ENCODE measurements around the gene PAX7. TPM values are rescaled to one million over a fixed set of nuclear protein-coding genes. Genes with fewer than 3 reads are reported as not detected.
"Not testable (repeated sequence)": the region's sequence is repeated elsewhere in the genome, so short reads cannot be mapped to it uniquely, and the experiment has no call there.

The PAX7 gene
- total RNA-seq, 1 donor from 2014 or later: 0.05 TPM

DNA sequence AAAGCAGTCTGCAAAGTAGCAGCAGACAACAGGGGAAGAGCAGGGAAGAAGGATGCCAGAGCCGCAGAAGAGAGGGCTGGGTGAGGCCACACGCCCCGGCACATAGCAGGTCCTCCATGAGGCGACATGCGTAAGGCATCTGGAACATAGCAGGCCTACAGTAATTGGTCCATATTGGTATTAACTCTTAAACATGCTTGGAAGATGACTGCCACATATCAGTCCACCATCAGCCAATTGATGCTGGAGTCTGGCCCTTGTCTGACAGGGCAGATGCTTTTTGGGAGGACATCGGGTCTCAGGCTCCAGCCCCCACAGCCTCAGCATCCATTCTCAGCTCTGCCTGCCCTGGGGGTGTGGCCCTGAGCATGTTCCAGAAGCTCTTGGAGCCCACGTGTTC is 135.1 kb downstream of the PAX7 start:
- Mint-ChIP-seq H3K9me3 (ENCODE audit: unreplicated experiment) (peaks cover 8% of the 10 kb centered on the region), H3K27me3 (ENCODE audit: low read depth, unreplicated experiment) (peaks cover 79% of the 10 kb centered on the region), H3K4me1 (ENCODE audit: low read depth, unreplicated experiment) (no peaks in the 10 kb centered on the region), H3K27ac (ENCODE audit: unreplicated experiment) (no peak overlapping the region), H3K4me3 (ENCODE audit: unreplicated experiment) (no peak overlapping the region), H3K36me3 (ENCODE audit: low read depth, unreplicated experiment) (no peaks in the 10 kb centered on the region)
- Histone ChIP-seq H3K9ac (ENCODE audit: low read length) (no peak overlapping the region), H3K4me1 (ENCODE audit: insufficient read depth, low read length) (no peaks in the 10 kb centered on the region), H2AFZ (ENCODE audit: low read depth, low read length) (no peak overlapping the region), H3K79me2 (ENCODE audit: insufficient read depth, low read length) (no peaks in the 10 kb centered on the region), H3K9me3 (ENCODE audit: insufficient read depth, low read depth, low read length) (no peaks in the 10 kb centered on the region), H3K27me3 (ENCODE audit: insufficient read depth, low read length) (no peaks in the 10 kb centered on the region), H4K20me1 (ENCODE audit: insufficient read depth, low read length) (no peaks in the 10 kb centered on the region), H3K4me2 (ENCODE audit: low read length) (no peak overlapping the region), H3K27ac (ENCODE audit: low read depth, low read length) (no peak overlapping the region), H3K36me3 (ENCODE audit: insufficient read depth, low read length) (no peaks in the 10 kb centered on the region), H3K4me3 (ENCODE audit: insufficient read depth, low read depth, low read length) (no peak overlapping the region)
- FAIRE-seq (no peak), DNase-seq (ENCODE audit: low read depth) (no peak)
- TF ChIP-seq, protein P1, sequence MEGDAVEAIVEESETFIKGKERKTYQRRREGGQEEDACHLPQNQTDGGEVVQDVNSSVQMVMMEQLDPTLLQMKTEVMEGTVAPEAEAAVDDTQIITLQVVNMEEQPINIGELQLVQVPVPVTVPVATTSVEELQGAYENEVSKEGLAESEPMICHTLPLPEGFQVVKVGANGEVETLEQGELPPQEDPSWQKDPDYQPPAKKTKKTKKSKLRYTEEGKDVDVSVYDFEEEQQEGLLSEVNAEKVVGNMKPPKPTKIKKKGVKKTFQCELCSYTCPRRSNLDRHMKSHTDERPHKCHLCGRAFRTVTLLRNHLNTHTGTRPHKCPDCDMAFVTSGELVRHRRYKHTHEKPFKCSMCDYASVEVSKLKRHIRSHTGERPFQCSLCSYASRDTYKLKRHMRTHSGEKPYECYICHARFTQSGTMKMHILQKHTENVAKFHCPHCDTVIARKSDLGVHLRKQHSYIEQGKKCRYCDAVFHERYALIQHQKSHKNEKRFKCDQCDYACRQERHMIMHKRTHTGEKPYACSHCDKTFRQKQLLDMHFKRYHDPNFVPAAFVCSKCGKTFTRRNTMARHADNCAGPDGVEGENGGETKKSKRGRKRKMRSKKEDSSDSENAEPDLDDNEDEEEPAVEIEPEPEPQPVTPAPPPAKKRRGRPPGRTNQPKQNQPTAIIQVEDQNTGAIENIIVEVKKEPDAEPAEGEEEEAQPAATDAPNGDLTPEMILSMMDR (IDR thresholded peaks at IDR 0.05; ENCODE audit: insufficient read depth, low read depth, low read length): no peak
- TF ChIP-seq EZH2 (IDR thresholded peaks at IDR 0.05; ENCODE audit: insufficient read depth, low read length): no peak

DNA sequence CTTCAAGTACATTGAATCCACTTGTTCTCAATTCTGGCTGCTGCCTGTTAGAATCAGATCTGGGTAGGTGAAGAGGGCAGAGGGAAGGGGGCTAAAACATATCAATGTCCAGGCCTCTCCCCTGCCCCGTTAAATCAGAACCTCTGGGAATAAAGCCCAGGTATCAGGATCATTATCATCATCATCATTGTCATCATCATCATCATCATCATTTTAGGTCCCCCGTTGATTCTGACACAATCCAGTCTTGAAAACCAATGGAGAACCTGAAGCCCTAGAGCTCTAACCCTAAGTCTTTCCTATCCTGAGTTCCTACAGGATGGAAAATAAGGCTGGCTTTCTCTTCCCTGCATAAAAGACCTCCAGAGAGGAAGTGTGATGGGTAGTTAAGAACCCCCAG is 135.7 kb downstream of the PAX7 start:
- no peaks in the 10 kb centered on the region for H3K36me3 Mint-ChIP-seq (ENCODE audit: low read depth, unreplicated experiment)
- TF ChIP-seq, protein P1 (IDR thresholded peaks at IDR 0.05; ENCODE audit: insufficient read depth, low read depth, low read length): no peak
- Histone ChIP-seq H3K4me3 (ENCODE audit: insufficient read depth, low read depth, low read length) (no peak overlapping the region), H3K27ac (ENCODE audit: low read depth, low read length) (no peak overlapping the region), H3K27me3 (ENCODE audit: insufficient read depth, low read length) (no peaks in the 10 kb centered on the region), H3K79me2 (ENCODE audit: insufficient read depth, low read length) (no peaks in the 10 kb centered on the region), H3K4me1 (ENCODE audit: insufficient read depth, low read length) (no peaks in the 10 kb centered on the region), H3K4me2 (ENCODE audit: low read length) (no peak overlapping the region), H3K9ac (ENCODE audit: low read length) (no peak overlapping the region), H4K20me1 (ENCODE audit: insufficient read depth, low read length) (no peaks in the 10 kb centered on the region), H3K9me3 (ENCODE audit: insufficient read depth, low read depth, low read length) (no peaks in the 10 kb centered on the region), H2AFZ (ENCODE audit: low read depth, low read length) (no peak overlapping the region), H3K36me3 (ENCODE audit: insufficient read depth, low read length) (no peaks in the 10 kb centered on the region)
- no peak overlapping the region for H3K4me3 Mint-ChIP-seq (ENCODE audit: unreplicated experiment)
- H3K9me3 Mint-ChIP-seq (ENCODE audit: unreplicated experiment): peaks cover 6% of the 10 kb centered on the region
- peaks cover 76% of the 10 kb centered on the region for H3K27me3 Mint-ChIP-seq (ENCODE audit: low read depth, unreplicated experiment)
- H3K27ac Mint-ChIP-seq (ENCODE audit: unreplicated experiment): no peak overlapping the region
- H3K4me1 Mint-ChIP-seq (ENCODE audit: low read depth, unreplicated experiment): no peaks in the 10 kb centered on the region
- FAIRE-seq: no peak
- DNase-seq (ENCODE audit: low read depth): no peak

DNA sequence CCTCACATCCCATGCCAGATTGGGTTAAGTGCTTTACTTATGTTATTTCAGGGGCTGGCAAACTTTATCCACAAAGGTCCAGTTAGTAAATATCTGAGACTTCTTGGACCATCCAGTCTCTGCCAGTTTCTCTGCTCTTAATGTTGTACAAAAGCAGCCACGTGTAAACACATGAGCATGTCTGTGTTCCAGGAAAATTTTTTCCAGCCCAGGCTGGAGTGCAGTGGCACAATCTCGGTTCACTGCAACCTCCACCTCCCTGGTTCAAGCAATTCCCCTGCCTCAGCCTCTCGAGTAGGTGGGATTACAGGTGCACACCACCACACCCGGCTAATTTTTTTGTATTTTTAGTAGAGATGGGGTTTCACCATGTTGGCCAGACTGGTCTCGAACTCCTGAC is 136.9 kb downstream of the PAX7 start:
- H3K4me2 ChIP-seq (ENCODE audit: low read length); H3K9me3 Mint-ChIP-seq (ENCODE audit: unreplicated experiment); H3K27ac ChIP-seq (ENCODE audit: low read depth, low read length); H3K4me3 Mint-ChIP-seq (ENCODE audit: unreplicated experiment); H4K20me1 ChIP-seq (ENCODE audit: insufficient read depth, low read length); H3K4me1 ChIP-seq (ENCODE audit: insufficient read depth, low read length); H3K36me3 Mint-ChIP-seq (ENCODE audit: low read depth, unreplicated experiment); H3K9ac ChIP-seq (ENCODE audit: low read length); FAIRE-seq; H3K36me3 ChIP-seq (ENCODE audit: insufficient read depth, low read length); DNase-seq (ENCODE audit: low read depth); H3K9me3 ChIP-seq (ENCODE audit: insufficient read depth, low read depth, low read length); H3K27ac Mint-ChIP-seq (ENCODE audit: unreplicated experiment); H3K27me3 ChIP-seq (ENCODE audit: insufficient read depth, low read length); H3K4me3 ChIP-seq (ENCODE audit: insufficient read depth, low read depth, low read length); H3K4me1 Mint-ChIP-seq (ENCODE audit: low read depth, unreplicated experiment); H2AFZ ChIP-seq (ENCODE audit: low read depth, low read length); H3K79me2 ChIP-seq (ENCODE audit: insufficient read depth, low read length): not testable (repeated sequence)
- peaks cover 77% of the 10 kb centered on the region for H3K27me3 Mint-ChIP-seq (ENCODE audit: low read depth, unreplicated experiment)

Data from astrocyte (in vitro differentiated cells and primary cell).